Cardiac fibroblast (primary cell): ENCODE results near the gene CKM.
"Not testable (repeated sequence)": the region's sequence is repeated elsewhere in the genome, so short reads cannot be mapped to it uniquely, and the experiment has no call there.

Experiments
- DNase-seq, 2 donors: peaks; one replicate each; pipeline versions ENCODE4 v3.0.0 to v3.0.0-alpha.2; 2010; ENCODE audit warnings: low read depth in 2 of 2
- H3K4me3 ChIP-seq, 2 donors: replicated peaks in 1 of 2; 1 replicate in 1 of 2; 2 replicates in 1 of 2; pipeline ENCODE4 v1.5.1; 2011; ENCODE audit warnings: low read depth in 2 of 2, low read length in 2 of 2, mild to moderate bottlenecking in 2 of 2, moderate library complexity in 1 of 2
- CTCF ChIP-seq: IDR thresholded peaks from one replicate; pipeline ENCODE4 v1.5.1; 2011; ENCODE audit warnings: low read depth, mild to moderate bottlenecking, low read length, inconsistent platforms

Gene CKM

GRCh38 chr19:45321848-45322247, 827 bp downstream of the CKM start:
- DNase-seq: no peak
- H3K4me3 ChIP-seq: no peak overlapping the region
- no peak for TF ChIP-seq CTCF

DNA sequence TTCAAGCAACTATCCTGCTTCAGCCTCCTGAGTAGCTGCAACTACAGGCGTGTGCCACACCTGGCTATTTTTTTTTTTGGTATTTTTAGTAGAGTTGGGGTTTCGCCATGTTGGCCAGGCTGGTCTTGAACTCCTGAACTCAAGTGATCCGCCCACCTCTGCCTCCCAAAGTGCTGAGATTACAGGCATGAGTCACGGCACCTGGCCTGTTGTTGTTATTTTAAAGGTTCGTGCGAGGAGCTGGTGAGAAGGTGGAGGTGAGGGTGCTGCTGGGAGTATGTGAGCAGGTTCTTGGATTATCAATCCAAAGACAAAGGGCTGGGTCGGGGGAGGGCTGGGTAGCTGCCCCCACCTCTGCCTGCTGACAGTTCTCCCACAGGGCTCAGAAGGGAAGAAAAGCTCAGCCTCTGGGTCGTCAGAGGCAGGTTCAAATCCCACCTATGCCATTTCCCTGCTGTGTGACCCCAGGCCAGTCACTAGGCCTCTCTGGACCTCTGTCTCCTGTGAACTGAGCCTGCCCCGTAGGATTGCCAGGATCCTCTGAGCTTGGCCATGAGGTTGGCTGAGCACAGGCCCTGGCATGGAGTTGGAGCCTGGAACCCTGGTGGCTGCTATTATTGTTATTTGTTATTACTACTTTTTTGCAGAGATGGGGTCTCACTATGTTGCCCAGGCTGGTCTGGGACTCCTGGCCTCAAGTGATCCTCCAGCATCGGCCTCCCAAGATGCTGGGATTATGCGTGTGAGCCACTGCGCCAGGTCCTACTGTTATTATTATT, 1.5 kb downstream of the CKM start:
- DNase-seq: no peak
- TF ChIP-seq CTCF: no peak
- no peak overlapping the region for H3K4me3 ChIP-seq

GRCh38 chr19:45315304-45315703, 7.4 kb downstream of the CKM start:
- no peak for TF ChIP-seq CTCF
- DNase-seq: no peak
- no peak overlapping the region for H3K4me3 ChIP-seq

GRCh38 chr19:45314708-45315245, 7.9 kb downstream of the CKM start:
- H3K4me3 ChIP-seq: no peak overlapping the region
- no peak for TF ChIP-seq CTCF
- no peak for DNase-seq

- not testable (repeated sequence) for H3K4me3 ChIP-seq, DNase-seq
Observed at GRCh38 chr19:45312285-45312684, 10.4 kb downstream of the CKM start.

DNA sequence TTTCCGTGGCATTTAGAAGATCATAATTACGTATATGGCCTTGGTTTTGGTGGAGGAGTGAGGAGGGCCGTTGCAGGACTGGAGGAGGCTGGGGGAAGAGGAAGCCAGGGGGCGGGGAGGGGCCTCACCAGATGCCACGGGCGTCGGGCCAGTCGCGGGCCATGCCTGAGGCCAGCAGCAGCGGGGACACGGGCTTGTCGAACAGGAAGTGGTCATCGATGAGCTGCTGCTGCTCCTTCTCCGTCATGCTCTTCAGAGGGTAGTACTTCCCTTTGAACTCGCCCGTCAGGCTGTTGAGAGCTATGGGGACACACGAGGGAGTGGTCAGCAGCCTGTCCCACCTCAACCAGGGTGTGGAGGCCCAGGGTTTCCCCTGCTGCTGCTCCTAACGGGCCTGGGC, 11.1 kb downstream of the CKM start:
- no peak for TF ChIP-seq CTCF
- H3K4me3 ChIP-seq: no peak overlapping the region
- no peak for DNase-seq

DNA sequence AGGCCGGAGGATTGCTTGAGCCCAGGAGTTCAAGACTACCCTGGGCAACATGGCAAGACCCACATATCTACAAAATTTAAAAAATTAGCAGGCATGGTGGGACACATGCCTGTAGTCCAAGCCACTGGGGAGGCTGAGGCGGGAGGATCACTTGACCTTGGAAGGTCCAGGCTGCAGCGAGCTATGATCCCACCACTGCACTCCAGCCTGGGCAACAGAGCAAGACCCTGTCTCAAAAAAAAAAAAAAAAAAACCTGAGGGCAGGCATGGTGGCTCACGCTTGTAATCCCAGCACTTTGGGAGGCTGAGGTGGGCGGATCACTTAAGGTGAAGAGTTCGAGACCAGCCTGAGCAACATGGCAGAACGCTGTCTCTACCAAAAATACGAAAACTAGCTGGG, 13.4 kb downstream of the CKM start:
- DNase-seq, H3K4me3 ChIP-seq: not testable (repeated sequence)

- no peak for TF ChIP-seq CTCF
- no peak for DNase-seq
- H3K4me3 ChIP-seq: no peak overlapping the region
Observed at GRCh38 chr19:45307361-45307760, 15.3 kb downstream of the CKM start.
